ENCODE data around the gene IKZF3.

DNA sequence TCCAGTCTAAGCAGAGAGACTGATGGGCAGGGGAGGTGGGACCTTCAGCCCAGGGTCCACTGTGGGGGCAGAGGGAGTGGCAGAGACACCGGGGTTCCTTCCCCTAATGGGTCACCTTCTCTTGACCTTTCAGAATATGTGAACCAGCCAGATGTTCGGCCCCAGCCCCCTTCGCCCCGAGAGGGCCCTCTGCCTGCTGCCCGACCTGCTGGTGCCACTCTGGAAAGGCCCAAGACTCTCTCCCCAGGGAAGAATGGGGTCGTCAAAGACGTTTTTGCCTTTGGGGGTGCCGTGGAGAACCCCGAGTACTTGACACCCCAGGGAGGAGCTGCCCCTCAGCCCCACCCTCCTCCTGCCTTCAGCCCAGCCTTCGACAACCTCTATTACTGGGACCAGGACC lies 136.6 kb downstream of the IKZF3 start:
- TF ChIP-seq, protein P1, sequence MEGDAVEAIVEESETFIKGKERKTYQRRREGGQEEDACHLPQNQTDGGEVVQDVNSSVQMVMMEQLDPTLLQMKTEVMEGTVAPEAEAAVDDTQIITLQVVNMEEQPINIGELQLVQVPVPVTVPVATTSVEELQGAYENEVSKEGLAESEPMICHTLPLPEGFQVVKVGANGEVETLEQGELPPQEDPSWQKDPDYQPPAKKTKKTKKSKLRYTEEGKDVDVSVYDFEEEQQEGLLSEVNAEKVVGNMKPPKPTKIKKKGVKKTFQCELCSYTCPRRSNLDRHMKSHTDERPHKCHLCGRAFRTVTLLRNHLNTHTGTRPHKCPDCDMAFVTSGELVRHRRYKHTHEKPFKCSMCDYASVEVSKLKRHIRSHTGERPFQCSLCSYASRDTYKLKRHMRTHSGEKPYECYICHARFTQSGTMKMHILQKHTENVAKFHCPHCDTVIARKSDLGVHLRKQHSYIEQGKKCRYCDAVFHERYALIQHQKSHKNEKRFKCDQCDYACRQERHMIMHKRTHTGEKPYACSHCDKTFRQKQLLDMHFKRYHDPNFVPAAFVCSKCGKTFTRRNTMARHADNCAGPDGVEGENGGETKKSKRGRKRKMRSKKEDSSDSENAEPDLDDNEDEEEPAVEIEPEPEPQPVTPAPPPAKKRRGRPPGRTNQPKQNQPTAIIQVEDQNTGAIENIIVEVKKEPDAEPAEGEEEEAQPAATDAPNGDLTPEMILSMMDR (optimal IDR thresholded peaks at IDR 0.05 in 1 of 3, IDR thresholded peaks at IDR 0.05 in 1 of 3, conservative IDR thresholded peaks at IDR 0.05 in 1 of 3; ENCODE audit: extremely low read depth in 1 of 3, insufficient read depth in 2 of 3, low read length in 3 of 3): no peak
- TF ChIP-seq EZH2 (IDR thresholded peaks at IDR 0.05; ENCODE audit: low read length): no peak

Measured in keratinocyte (primary cell).